Measurements from ENCODE around the gene SOCS3. TPM values are rescaled to one million over a fixed set of nuclear protein-coding genes. Genes with fewer than 3 reads are reported as not detected.
A peak's percentile ranks its signal among the peaks of the same experiment; 100 is the strongest.

The SOCS3 gene
- polyA plus RNA-seq, 1 experiment, result 15.3 TPM

DNA sequence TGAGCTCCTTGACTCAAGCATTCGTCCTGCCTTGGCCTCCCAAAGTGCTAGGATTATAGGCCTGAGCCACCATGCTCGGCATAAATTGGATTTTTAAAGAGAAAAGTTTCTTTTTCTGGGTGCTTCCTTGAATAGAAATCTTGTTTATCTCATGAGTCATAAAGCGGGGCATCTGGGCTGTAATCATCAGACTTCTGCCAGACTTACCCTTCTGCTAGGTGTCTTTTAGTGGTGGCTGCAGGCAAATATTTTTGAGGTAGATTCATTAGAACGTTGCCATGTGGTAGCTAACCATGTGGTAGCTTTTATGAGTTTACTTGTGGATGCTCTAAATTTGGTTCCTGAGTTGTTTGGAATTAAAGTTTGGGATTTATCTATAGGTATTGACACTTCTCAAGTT lies 32.0 kb upstream of the SOCS3 start:
- Histone ChIP-seq H3K4me3 (ENCODE audit: low read depth, low read length) (no peak overlapping the region), H3K27me3 (ENCODE audit: control insufficient read depth, insufficient read depth, low read length) (no peaks in the 10 kb centered on the region), H3K27ac (ENCODE audit: low read depth, low read length) (peak overlapping the region; percentile 97), H3K9me3 (ENCODE audit: control insufficient read depth, insufficient read depth, low read length) (no peaks in the 10 kb centered on the region)
- ChIA-PET POLR2A (interaction anchor here (1.6 to 3.3 kb wide), 3 partner anchors 13 to 31 kb away, joined by 3 to 21 read pairs (median 6); partner anchors contain the start of gene SOCS3), CTCF (interaction anchor here (0.6 to 1.2 kb wide), 5 partner anchors 10 to 204 kb away, joined by 3 to 4 read pairs (median 3); no protein-coding TSS in a partner anchor)
- no peak for DNase-seq (ENCODE audit: low read depth, low spot score)
- TF ChIP-seq, protein P1, sequence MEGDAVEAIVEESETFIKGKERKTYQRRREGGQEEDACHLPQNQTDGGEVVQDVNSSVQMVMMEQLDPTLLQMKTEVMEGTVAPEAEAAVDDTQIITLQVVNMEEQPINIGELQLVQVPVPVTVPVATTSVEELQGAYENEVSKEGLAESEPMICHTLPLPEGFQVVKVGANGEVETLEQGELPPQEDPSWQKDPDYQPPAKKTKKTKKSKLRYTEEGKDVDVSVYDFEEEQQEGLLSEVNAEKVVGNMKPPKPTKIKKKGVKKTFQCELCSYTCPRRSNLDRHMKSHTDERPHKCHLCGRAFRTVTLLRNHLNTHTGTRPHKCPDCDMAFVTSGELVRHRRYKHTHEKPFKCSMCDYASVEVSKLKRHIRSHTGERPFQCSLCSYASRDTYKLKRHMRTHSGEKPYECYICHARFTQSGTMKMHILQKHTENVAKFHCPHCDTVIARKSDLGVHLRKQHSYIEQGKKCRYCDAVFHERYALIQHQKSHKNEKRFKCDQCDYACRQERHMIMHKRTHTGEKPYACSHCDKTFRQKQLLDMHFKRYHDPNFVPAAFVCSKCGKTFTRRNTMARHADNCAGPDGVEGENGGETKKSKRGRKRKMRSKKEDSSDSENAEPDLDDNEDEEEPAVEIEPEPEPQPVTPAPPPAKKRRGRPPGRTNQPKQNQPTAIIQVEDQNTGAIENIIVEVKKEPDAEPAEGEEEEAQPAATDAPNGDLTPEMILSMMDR (IDR thresholded peaks at IDR 0.05; ENCODE audit: low read depth, low read length), result no peak

DNA sequence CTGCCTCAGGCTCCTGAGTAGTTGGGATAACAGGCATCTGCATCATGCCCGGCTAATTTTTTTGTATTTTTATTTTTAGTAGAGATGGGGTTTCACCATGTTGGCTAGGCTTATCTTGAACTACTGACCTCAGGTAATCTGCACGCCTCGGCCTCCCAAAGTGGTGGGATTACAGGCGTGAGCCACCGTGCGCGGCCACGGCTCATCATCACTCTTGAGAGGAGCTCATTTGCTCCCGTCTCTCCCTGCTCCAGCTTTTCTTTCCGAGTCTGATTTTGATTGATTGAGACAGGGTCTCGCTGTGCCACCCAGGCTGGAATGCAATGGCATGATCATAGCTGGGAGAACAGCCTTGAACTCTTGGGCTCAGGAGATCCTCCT lies 31.2 kb upstream of the SOCS3 start:
- H3K27ac ChIP-seq (ENCODE audit: low read depth, low read length), result peak overlapping the region; percentile 97
- ChIA-PET POLR2A (interaction anchor here (1.6 to 3.3 kb wide), 4 partner anchors 12 to 31 kb away, joined by 3 to 21 read pairs (median 5); partner anchors contain the start of gene SOCS3), CTCF (interaction anchor here (0.8 to 1.2 kb wide), 3 partner anchors 10 to 31 kb away, joined by 3 to 4 read pairs (median 3); no protein-coding TSS in a partner anchor)
- no peak for DNase-seq (ENCODE audit: low read depth, low spot score)
- H3K9me3 ChIP-seq (ENCODE audit: control insufficient read depth, insufficient read depth, low read length), result no peaks in the 10 kb centered on the region
- H3K4me3 ChIP-seq (ENCODE audit: low read depth, low read length), result no peak overlapping the region
- no peaks in the 10 kb centered on the region for H3K27me3 ChIP-seq (ENCODE audit: control insufficient read depth, insufficient read depth, low read length)
- TF ChIP-seq, protein P1 (IDR thresholded peaks at IDR 0.05; ENCODE audit: low read depth, low read length), result no peak

DNA sequence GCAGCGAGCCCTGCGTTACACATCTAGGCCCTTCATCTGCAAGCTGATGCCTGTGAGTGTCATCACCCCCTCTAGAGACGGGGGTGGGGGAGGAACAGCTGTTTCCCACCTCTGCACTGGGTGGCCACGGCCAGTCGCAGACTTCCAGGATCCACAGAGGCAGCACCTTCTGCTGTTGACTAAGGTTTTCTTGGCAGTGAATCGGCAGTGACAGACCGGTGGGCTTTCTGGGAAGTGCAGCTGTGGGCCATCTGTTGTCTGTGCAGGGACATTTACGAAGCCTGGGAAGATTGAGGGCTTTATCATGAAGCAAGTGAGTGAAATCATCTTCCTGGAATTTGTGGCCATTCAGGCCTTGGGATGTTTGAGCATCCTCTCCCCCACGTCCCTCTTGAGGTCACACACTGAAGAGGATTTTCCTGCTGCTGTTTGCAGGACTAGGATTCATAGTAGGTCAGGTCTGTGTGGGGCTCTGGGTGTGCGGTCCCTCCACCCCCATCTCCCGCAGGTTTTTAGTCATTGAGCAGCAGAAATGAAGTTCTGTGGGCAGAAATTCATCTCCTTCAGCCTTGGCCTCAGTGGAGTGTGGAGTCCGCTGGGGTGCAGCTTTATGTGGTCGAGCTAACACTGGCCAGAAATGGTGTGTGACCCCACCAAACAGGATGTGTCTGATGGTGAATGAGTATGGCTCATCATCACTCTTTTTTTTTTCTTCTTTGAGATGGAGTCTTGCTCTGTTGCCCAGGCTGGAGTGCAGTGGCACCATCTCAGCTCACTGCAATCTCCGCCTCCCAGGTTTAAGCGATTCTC lies 30.6 kb upstream of the SOCS3 start:
- H3K9me3 ChIP-seq (ENCODE audit: control insufficient read depth, insufficient read depth, low read length), result no peaks in the 10 kb centered on the region; the same call in 1 of the 2 replicates
- ChIA-PET CTCF (interaction anchor here (0.8 to 1.2 kb wide), 3 partner anchors 9 to 58 kb away, joined by 3 read pairs; no protein-coding TSS in a partner anchor), POLR2A (interaction anchor here (0.6 to 3.3 kb wide), 8 partner anchors 12 to 118 kb away, joined by 3 to 21 read pairs (median 5); partner anchors contain the start of gene SOCS3)
- H3K27ac ChIP-seq (ENCODE audit: low read depth, low read length), result peak overlapping the region; percentile 97
- no peak overlapping the region for H3K4me3 ChIP-seq (ENCODE audit: low read depth, low read length)
- DNase-seq (ENCODE audit: low read depth, low spot score), result peak; percentile 96
- H3K27me3 ChIP-seq (ENCODE audit: control insufficient read depth, insufficient read depth, low read length), result no peaks in the 10 kb centered on the region
- TF ChIP-seq, protein P1 (IDR thresholded peaks at IDR 0.05; ENCODE audit: low read depth, low read length), result peak; percentile 18; the same call in 1 of the 2 replicates

DNA sequence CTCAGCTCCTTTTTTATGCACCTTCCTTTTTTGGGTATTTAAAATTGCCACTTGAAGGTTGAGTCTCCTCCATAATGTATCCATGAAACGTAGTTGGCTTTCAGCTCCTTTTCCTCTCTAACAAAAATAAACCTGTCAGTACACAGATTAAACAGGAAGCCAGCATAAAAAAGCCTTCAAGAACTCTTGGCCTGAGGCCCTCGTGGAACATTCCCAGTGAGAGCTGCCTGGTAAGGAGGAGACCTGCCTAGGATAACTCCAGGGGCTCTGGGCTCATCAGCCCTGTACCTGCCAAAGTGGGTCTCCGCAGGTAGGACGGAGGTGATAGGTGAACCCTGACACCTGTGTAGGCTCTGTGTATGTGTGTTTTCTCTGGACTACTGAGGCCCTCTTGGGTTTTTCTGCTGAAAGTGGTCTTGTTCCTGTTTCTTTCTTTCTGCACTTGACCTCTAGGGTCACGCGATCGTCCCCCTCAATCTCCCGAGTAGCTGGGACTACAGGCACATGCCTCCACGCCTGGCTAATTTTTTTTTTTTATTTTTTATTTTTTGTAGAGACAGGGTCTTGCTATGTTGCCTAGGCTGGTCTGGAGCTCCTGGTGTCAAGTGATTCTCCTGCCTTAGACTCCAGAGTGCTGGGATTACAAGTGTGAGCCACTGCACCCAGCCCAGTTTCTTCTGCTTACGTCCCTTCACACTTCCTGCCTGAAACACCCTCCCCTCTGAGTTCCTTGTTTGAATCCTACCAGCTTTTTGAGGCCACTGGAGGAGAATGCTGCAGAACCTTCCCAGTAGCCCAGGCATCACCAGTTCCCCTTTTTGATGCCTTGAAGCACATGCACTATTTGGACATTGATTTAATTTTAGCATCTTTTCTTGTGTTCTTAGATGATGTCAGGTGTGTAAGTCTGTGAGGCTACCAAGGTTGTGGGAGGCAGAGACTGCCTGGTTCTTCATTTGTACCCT lies 28.4 kb upstream of the SOCS3 start:
- H3K9me3 ChIP-seq (ENCODE audit: control insufficient read depth, insufficient read depth, low read length), result no peaks in the 10 kb centered on the region; the same call in 1 of the 2 replicates
- peak overlapping the region; percentile 83 for H3K27ac ChIP-seq (ENCODE audit: low read depth, low read length)
- no peak for DNase-seq (ENCODE audit: low read depth, low spot score)
- TF ChIP-seq, protein P1 (IDR thresholded peaks at IDR 0.05; ENCODE audit: low read depth, low read length), result no peak
- H3K4me3 ChIP-seq (ENCODE audit: low read depth, low read length), result no peak overlapping the region
- ChIA-PET POLR2A (interaction anchor here (0.6 to 1.1 kb wide), 4 partner anchors 9 to 359 kb away, joined by 3 to 6 read pairs (median 3); no protein-coding TSS in a partner anchor), CTCF (interaction anchor here (0.6 to 1.0 kb wide), 4 partner anchors 20 to 57 kb away, joined by 3 to 5 read pairs (median 3); no protein-coding TSS in a partner anchor)
- no peaks in the 10 kb centered on the region for H3K27me3 ChIP-seq (ENCODE audit: control insufficient read depth, insufficient read depth, low read length)
